GM18519 (cell line): ENCODE results near the gene ADAMTSL3.

Experiments
- ATAC-seq: cut with Tn5 transposase; IDR thresholded peaks from one replicate; pipeline ENCODE4 v1.9.1; 2021; ENCODE audit warnings: mild to moderate bottlenecking, moderate library complexity; ENCODE audit not compliant: unreplicated experiment, low FRiP score

The ADAMTSL3 gene

GRCh38 chr15:83654379-83655236, 685 bp downstream of the ADAMTSL3 start:
- ATAC-seq: no peak

GRCh38 chr15:83655237-83655616, 1.3 kb downstream of the ADAMTSL3 start:
- no peak for ATAC-seq

GRCh38 chr15:83656192-83656591, 2.3 kb downstream of the ADAMTSL3 start:
- ATAC-seq: no peak

GRCh38 chr15:83656943-83657528, 3.1 kb downstream of the ADAMTSL3 start:
- ATAC-seq: no peak

GRCh38 chr15:83657549-83657948, 3.6 kb downstream of the ADAMTSL3 start:
- no peak for ATAC-seq

- ATAC-seq: no peak
Observed at GRCh38 chr15:83658430-83659416, 4.8 kb downstream of the ADAMTSL3 start.

- no peak for ATAC-seq
Observed at GRCh38 chr15:83659417-83659812, 5.5 kb downstream of the ADAMTSL3 start.

- ATAC-seq: no peak
Observed at GRCh38 chr15:83665480-83665879, 11.6 kb downstream of the ADAMTSL3 start.

- ATAC-seq: no peak
Observed at GRCh38 chr15:83670672-83671229, 16.8 kb downstream of the ADAMTSL3 start.

GRCh38 chr15:83671603-83672002, 17.7 kb downstream of the ADAMTSL3 start:
- ATAC-seq: no peak

- ATAC-seq: no peak
Observed at GRCh38 chr15:83673385-83673784, 19.5 kb downstream of the ADAMTSL3 start.

GRCh38 chr15:83682476-83683088, 28.7 kb downstream of the ADAMTSL3 start:
- no peak for ATAC-seq

GRCh38 chr15:83685916-83686332, 32.0 kb downstream of the ADAMTSL3 start:
- no peak for ATAC-seq

- ATAC-seq: no peak
Observed at GRCh38 chr15:83688201-83688600, 34.3 kb downstream of the ADAMTSL3 start.

GRCh38 chr15:83690676-83691075, 36.8 kb downstream of the ADAMTSL3 start:
- ATAC-seq: no peak

- no peak for ATAC-seq
Observed at GRCh38 chr15:83692746-83693581, 39.0 kb downstream of the ADAMTSL3 start.

- ATAC-seq: no peak
Observed at GRCh38 chr15:83694015-83694414, 40.1 kb downstream of the ADAMTSL3 start.

GRCh38 chr15:83694536-83694935, 40.6 kb downstream of the ADAMTSL3 start:
- ATAC-seq: no peak

- ATAC-seq: no peak
Observed at GRCh38 chr15:83695246-83695645, 41.3 kb downstream of the ADAMTSL3 start.
